Astrocyte (in vitro differentiated cells and primary cell): ENCODE measurements around the gene ROBO2. TPM values are rescaled to one million over a fixed set of nuclear protein-coding genes. Genes with fewer than 3 reads are reported as not detected.

Experiments
- DNase-seq: peaks from one replicate; pipeline ENCODE4 v3.0.0-alpha.2; 2010; ENCODE audit warnings: low read depth
- FAIRE-seq: peaks from 2 replicates; lab custom pipeline; 2011; peaks lifted over from hg19 to GRCh38; lab: Jason Lieb, UNC
- H2AFZ ChIP-seq: 2 replicates; pipeline ENCODE4 v1.6.0; 2012; ENCODE audit warnings: low read depth, low read length, inconsistent platforms
- H3K27ac ChIP-seq: 2 replicates; pipeline ENCODE4 v1.5.1; 2011; ENCODE audit warnings: low read depth, low read length, inconsistent platforms
- H3K27me3 ChIP-seq: 2 replicates; pipeline ENCODE4 v1.6.0; 2011; ENCODE audit warnings: low read length, inconsistent platforms; ENCODE audit not compliant: insufficient read depth
- H3K36me3 ChIP-seq: 2 replicates; pipeline ENCODE4 v1.5.1; 2011; ENCODE audit warnings: low read length, inconsistent platforms; ENCODE audit not compliant: insufficient read depth
- H3K4me1 ChIP-seq: 2 replicates; pipeline ENCODE4 v1.5.1; 2011; ENCODE audit warnings: low read length, inconsistent platforms; ENCODE audit not compliant: insufficient read depth
- H3K4me2 ChIP-seq: 2 replicates; pipeline ENCODE4 v1.6.0; 2012; ENCODE audit warnings: low read length, inconsistent platforms
- H3K4me3 ChIP-seq: 2 replicates; pipeline ENCODE4 v1.5.1; 2011; ENCODE audit warnings: low read depth, mild to moderate bottlenecking, low read length, inconsistent platforms; ENCODE audit not compliant: insufficient read depth
- H3K79me2 ChIP-seq: 2 replicates; pipeline ENCODE4 v1.6.0; 2012; ENCODE audit warnings: mild to moderate bottlenecking, low read length, inconsistent platforms; ENCODE audit not compliant: insufficient read depth
- H3K9ac ChIP-seq: 2 replicates; pipeline ENCODE4 v1.6.0; 2012; ENCODE audit warnings: mild to moderate bottlenecking, low read length, inconsistent platforms
- H3K9me3 ChIP-seq: 2 replicates; pipeline ENCODE4 v1.5.1; 2012; ENCODE audit warnings: low read depth, mild to moderate bottlenecking, low read length, inconsistent platforms; ENCODE audit not compliant: insufficient read depth
- H4K20me1 ChIP-seq: 2 replicates; pipeline ENCODE4 v1.6.0; 2012; ENCODE audit warnings: low read length, inconsistent platforms; ENCODE audit not compliant: insufficient read depth
- H3K27ac Mint-ChIP-seq: one replicate; pipeline ENCODE4 v1.8.0; 2021; ENCODE audit warnings: mild to moderate bottlenecking, mixed read lengths; ENCODE audit not compliant: unreplicated experiment
- H3K27me3 Mint-ChIP-seq: one replicate; pipeline ENCODE4 v1.8.0; 2021; ENCODE audit warnings: low read depth, mixed read lengths; ENCODE audit not compliant: unreplicated experiment
- H3K36me3 Mint-ChIP-seq: one replicate; pipeline ENCODE4 v1.8.0; 2021; ENCODE audit warnings: low read depth, mixed read lengths; ENCODE audit not compliant: unreplicated experiment
- H3K4me1 Mint-ChIP-seq: one replicate; pipeline ENCODE4 v1.8.0; 2021; ENCODE audit warnings: low read depth, mixed read lengths; ENCODE audit not compliant: unreplicated experiment
- H3K4me3 Mint-ChIP-seq: one replicate; pipeline ENCODE4 v1.8.0; 2021; ENCODE audit warnings: mild to moderate bottlenecking, moderate library complexity, mixed read lengths; ENCODE audit not compliant: unreplicated experiment
- H3K9me3 Mint-ChIP-seq: one replicate; pipeline ENCODE4 v1.8.0; 2021; ENCODE audit warnings: mild to moderate bottlenecking, mixed read lengths; ENCODE audit not compliant: unreplicated experiment
- EZH2 ChIP-seq: IDR thresholded peaks from 2 replicates; pipeline ENCODE4 v1.6.1; 2012; ENCODE audit warnings: mild to moderate bottlenecking, low read length, inconsistent platforms; ENCODE audit not compliant: insufficient read depth
- total RNA-seq: library from RNA; stranded (reverse); gene quantifications from 2 replicates; pipeline ENCODE4 v1.2.1, GENCODE V29; 2021
- TF ChIP-seq, protein P1 (sequence below): IDR thresholded peaks from 2 replicates; pipeline ENCODE4 v1.5.1; 2011; ENCODE audit warnings: low read depth, mild to moderate bottlenecking, inconsistent platforms, low read length, moderate library complexity; ENCODE audit not compliant: insufficient read depth

The ROBO2 gene
- total RNA-seq, 1 donor from 2014 or later, result 1.4 TPM

DNA sequence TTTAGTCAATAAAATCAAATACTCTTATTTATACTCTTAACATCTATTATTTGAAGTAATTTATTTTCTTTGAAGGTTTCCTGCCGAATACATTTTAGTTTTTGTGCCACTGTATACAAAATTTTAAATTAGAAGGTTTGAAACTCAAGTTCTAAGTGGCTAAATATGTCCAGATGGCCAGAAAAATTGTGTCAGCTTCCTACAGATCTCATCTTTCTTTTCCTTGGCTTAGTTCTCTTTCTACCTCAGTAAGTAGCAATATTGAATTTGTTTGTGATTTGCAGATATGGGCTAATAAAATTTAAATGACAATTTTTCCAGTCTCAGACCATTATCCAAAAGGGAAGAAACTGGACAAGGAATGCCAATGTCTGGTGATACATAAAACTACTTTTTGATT lies 452.1 kb downstream of the ROBO2 start:
- no peaks in the 10 kb centered on the region for H4K20me1 ChIP-seq
- no peak for FAIRE-seq
- H3K9ac ChIP-seq, result no peak overlapping the region
- H3K27ac ChIP-seq, result no peak overlapping the region
- H2AFZ ChIP-seq, result no peak overlapping the region
- no peak overlapping the region for H3K4me3 ChIP-seq
- Mint-ChIP-seq H3K9me3 (no peaks in the 10 kb centered on the region), H3K27ac (no peak overlapping the region), H3K4me1 (no peaks in the 10 kb centered on the region), H3K36me3 (no peaks in the 10 kb centered on the region), H3K4me3 (no peak overlapping the region), H3K27me3 (no peaks in the 10 kb centered on the region)
- H3K9me3 ChIP-seq, result no peaks in the 10 kb centered on the region
- no peaks in the 10 kb centered on the region for H3K79me2 ChIP-seq
- no peak for DNase-seq
- no peaks in the 10 kb centered on the region for H3K27me3 ChIP-seq
- no peak for TF ChIP-seq EZH2
- TF ChIP-seq, protein P1, sequence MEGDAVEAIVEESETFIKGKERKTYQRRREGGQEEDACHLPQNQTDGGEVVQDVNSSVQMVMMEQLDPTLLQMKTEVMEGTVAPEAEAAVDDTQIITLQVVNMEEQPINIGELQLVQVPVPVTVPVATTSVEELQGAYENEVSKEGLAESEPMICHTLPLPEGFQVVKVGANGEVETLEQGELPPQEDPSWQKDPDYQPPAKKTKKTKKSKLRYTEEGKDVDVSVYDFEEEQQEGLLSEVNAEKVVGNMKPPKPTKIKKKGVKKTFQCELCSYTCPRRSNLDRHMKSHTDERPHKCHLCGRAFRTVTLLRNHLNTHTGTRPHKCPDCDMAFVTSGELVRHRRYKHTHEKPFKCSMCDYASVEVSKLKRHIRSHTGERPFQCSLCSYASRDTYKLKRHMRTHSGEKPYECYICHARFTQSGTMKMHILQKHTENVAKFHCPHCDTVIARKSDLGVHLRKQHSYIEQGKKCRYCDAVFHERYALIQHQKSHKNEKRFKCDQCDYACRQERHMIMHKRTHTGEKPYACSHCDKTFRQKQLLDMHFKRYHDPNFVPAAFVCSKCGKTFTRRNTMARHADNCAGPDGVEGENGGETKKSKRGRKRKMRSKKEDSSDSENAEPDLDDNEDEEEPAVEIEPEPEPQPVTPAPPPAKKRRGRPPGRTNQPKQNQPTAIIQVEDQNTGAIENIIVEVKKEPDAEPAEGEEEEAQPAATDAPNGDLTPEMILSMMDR, result no peak
- H3K36me3 ChIP-seq, result no peaks in the 10 kb centered on the region
- H3K4me1 ChIP-seq, result no peaks in the 10 kb centered on the region
- no peak overlapping the region for H3K4me2 ChIP-seq

DNA sequence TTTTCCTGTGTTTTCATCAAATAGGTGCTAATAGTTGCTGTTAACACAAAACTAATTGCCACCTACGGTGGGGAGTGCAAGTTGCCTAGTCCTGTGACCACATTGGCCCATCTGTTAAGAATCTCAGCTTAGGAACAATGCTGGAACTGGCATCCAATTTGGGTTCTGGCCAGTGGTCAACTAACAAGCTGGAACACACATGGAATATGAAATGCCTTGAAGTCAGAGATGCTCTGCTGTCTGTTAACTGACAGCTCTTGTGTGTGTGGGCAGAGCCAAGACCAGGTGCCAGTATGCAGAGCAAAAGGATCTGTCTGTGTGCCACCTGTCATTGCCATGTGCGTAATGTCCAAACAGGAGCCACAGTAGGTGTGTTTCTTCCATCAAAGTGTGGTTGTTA lies 460.8 kb downstream of the ROBO2 start:
- H3K27ac Mint-ChIP-seq, result no peak overlapping the region
- Histone ChIP-seq H2AFZ (no peak overlapping the region), H4K20me1 (no peaks in the 10 kb centered on the region), H3K79me2 (no peaks in the 10 kb centered on the region), H3K9me3 (no peaks in the 10 kb centered on the region), H3K4me3 (no peak overlapping the region), H3K27me3 (no peaks in the 10 kb centered on the region), H3K4me1 (no peaks in the 10 kb centered on the region), H3K36me3 (no peaks in the 10 kb centered on the region), H3K4me2 (no peak overlapping the region), H3K9ac (no peak overlapping the region), H3K27ac (no peak overlapping the region)
- FAIRE-seq, result no peak
- H3K9me3 Mint-ChIP-seq, result no peaks in the 10 kb centered on the region
- no peak for DNase-seq
- H3K4me1 Mint-ChIP-seq, result no peaks in the 10 kb centered on the region
- no peaks in the 10 kb centered on the region for H3K27me3 Mint-ChIP-seq
- no peaks in the 10 kb centered on the region for H3K36me3 Mint-ChIP-seq
- TF ChIP-seq, protein P1, result no peak
- no peak for TF ChIP-seq EZH2
- H3K4me3 Mint-ChIP-seq, result no peak overlapping the region

DNA sequence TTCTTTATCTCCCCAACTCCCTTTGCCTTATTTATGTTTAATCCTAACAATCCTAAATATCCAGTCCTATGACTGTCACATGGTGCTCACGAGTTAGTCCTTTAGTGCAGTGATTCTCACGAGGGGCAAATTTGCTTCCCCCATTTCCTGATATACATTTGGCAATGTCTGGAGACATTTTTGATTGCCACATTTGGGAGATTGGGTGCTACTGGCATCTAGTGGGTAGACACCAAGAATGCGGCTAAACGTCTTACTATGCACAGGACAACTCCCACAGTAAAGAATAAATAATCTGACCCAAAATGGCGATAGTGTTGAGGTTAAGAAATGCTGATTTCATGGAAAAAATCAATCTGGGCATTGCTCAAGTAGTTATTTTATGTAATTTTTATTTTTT lies 466.5 kb downstream of the ROBO2 start:
- Mint-ChIP-seq H3K4me1 (peaks cover 2% of the 10 kb centered on the region), H3K9me3 (no peaks in the 10 kb centered on the region), H3K27me3 (no peaks in the 10 kb centered on the region)

More for the DNA sequence above, 466.5 kb downstream of the ROBO2 start:
- Histone ChIP-seq H3K4me1 (no peaks in the 10 kb centered on the region), H3K9me3 (no peaks in the 10 kb centered on the region), H3K4me2 (no peak overlapping the region), H3K27ac (no peak overlapping the region), H3K79me2 (no peaks in the 10 kb centered on the region), H3K36me3 (no peaks in the 10 kb centered on the region), H3K4me3 (no peak overlapping the region), H3K9ac (no peak overlapping the region), H4K20me1 (no peaks in the 10 kb centered on the region), H3K27me3 (no peaks in the 10 kb centered on the region), H2AFZ (no peak overlapping the region)
- Mint-ChIP-seq H3K36me3 (no peaks in the 10 kb centered on the region), H3K4me3 (no peak overlapping the region), H3K27ac (no peak overlapping the region)
- no peak for FAIRE-seq
- TF ChIP-seq EZH2, result no peak
- TF ChIP-seq, protein P1, result no peak
- DNase-seq, result no peak
